ENCODE data around the gene TICAM1. TPM values are rescaled to one million over a fixed set of nuclear protein-coding genes. Genes with fewer than 3 reads are reported as not detected.
A peak's percentile ranks its signal among the peaks of the same experiment; 100 is the strongest.

Gene TICAM1
- total and polyA plus RNA-seq, 2 of the 13 experiments (the other 11 are each of a cell fraction or from before 2014, with no cell fraction given), result 0.33 to 0.95 TPM

DNA sequence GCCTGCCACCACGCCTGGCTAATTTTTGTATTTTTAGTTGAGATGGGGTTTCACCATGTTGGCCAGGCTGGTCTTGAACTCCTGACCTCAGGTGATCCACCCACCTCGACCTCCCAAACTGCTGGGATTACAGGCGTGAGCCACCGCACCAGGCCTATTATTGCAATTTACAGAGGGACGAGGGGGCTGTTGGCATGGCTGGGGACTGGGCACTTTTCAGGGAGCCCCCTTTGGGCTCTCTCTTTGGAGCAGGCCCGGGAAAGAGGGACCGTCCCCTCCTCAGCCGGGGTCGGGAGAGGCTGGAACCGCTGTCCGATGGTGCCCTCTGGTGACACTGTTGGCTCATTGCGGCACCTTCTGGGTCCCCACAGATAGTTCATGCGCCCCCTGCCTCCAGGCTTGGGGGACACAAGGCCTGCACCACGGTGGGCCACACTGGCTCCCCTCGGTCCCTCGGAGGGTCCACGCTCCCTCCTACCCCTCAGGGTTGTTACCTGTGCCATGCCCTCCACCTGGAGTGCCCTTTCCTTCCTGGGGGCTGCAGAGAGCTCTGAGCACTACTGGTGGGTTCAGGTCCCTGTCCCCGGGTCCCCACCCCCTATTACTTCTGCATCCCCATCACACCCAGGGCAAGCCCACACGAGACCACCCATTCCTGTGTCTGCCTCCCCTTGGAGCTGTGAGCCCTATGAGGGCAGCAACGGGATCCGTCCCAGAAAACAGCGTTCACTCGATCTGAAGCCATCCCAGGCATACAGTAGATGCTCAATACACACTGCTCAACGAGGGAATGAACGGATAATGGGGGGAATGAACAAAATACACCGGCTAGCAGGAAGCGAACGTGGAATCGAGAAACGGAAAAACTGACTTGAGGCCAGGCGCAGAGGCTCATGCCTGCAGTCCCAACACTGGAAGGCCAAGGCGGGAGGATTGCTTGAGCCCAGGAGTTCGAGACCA lies 27.5 kb downstream of the TICAM1 start (continued):
- TF ChIP-seq, protein P1, sequence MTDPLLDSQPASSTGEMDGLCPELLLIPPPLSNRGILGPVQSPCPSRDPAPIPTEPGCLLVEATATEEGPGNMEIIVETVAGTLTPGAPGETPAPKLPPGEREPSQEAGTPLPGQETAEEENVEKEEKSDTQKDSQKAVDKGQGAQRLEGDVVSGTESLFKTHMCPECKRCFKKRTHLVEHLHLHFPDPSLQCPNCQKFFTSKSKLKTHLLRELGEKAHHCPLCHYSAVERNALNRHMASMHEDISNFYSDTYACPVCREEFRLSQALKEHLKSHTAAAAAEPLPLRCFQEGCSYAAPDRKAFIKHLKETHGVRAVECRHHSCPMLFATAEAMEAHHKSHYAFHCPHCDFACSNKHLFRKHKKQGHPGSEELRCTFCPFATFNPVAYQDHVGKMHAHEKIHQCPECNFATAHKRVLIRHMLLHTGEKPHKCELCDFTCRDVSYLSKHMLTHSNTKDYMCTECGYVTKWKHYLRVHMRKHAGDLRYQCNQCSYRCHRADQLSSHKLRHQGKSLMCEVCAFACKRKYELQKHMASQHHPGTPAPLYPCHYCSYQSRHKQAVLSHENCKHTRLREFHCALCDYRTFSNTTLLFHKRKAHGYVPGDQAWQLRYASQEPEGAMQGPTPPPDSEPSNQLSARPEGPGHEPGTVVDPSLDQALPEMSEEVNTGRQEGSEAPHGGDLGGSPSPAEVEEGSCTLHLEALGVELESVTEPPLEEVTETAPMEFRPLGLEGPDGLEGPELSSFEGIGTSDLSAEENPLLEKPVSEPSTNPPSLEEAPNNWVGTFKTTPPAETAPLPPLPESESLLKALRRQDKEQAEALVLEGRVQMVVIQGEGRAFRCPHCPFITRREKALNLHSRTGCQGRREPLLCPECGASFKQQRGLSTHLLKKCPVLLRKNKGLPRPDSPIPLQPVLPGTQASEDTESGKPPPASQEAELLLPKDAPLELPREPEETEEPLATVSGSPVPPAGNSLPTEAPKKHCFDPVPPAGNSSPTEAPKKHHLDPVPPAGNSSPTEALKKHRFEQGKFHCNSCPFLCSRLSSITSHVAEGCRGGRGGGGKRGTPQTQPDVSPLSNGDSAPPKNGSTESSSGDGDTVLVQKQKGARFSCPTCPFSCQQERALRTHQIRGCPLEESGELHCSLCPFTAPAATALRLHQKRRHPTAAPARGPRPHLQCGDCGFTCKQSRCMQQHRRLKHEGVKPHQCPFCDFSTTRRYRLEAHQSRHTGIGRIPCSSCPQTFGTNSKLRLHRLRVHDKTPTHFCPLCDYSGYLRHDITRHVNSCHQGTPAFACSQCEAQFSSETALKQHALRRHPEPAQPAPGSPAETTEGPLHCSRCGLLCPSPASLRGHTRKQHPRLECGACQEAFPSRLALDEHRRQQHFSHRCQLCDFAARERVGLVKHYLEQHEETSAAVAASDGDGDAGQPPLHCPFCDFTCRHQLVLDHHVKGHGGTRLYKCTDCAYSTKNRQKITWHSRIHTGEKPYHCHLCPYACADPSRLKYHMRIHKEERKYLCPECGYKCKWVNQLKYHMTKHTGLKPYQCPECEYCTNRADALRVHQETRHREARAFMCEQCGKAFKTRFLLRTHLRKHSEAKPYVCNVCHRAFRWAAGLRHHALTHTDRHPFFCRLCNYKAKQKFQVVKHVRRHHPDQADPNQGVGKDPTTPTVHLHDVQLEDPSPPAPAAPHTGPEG (CRISPR knock-in tag; IDR thresholded peaks at IDR 0.05), result no peak
- TF ChIP-seq ZNF510 (CRISPR knock-in tag; IDR thresholded peaks at IDR 0.05; ENCODE audit: low read depth) (no peak), WIZ (CRISPR knock-in tag; IDR thresholded peaks at IDR 0.05) (no peak), MBNL3 (CRISPR knock-in tag; conservative IDR thresholded peaks at IDR 0.05) (no peak), ZNF674 (CRISPR knock-in tag; IDR thresholded peaks at IDR 0.05; ENCODE audit: low read depth) (no peak), NAIF1 (CRISPR knock-in tag; IDR thresholded peaks at IDR 0.05; ENCODE audit: borderline replicate concordance) (no peak), FOXA3 (CRISPR knock-in tag; IDR thresholded peaks at IDR 0.05) (0 out of 2 replicates have a peak, but pooled peaks have one; percentile 12), HNF4A (CRISPR knock-in tag; IDR thresholded peaks at IDR 0.05) (no peak), ZNF564 (CRISPR knock-in tag; IDR thresholded peaks at IDR 0.05) (no peak)
- TF ChIP-seq, protein P2, sequence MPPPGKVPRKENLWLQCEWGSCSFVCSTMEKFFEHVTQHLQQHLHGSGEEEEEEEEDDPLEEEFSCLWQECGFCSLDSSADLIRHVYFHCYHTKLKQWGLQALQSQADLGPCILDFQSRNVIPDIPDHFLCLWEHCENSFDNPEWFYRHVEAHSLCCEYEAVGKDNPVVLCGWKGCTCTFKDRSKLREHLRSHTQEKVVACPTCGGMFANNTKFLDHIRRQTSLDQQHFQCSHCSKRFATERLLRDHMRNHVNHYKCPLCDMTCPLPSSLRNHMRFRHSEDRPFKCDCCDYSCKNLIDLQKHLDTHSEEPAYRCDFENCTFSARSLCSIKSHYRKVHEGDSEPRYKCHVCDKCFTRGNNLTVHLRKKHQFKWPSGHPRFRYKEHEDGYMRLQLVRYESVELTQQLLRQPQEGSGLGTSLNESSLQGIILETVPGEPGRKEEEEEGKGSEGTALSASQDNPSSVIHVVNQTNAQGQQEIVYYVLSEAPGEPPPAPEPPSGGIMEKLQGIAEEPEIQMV (CRISPR knock-in tag; IDR thresholded peaks at IDR 0.05; ENCODE audit: low read depth), result no peak
- TF ChIP-seq, protein P3, sequence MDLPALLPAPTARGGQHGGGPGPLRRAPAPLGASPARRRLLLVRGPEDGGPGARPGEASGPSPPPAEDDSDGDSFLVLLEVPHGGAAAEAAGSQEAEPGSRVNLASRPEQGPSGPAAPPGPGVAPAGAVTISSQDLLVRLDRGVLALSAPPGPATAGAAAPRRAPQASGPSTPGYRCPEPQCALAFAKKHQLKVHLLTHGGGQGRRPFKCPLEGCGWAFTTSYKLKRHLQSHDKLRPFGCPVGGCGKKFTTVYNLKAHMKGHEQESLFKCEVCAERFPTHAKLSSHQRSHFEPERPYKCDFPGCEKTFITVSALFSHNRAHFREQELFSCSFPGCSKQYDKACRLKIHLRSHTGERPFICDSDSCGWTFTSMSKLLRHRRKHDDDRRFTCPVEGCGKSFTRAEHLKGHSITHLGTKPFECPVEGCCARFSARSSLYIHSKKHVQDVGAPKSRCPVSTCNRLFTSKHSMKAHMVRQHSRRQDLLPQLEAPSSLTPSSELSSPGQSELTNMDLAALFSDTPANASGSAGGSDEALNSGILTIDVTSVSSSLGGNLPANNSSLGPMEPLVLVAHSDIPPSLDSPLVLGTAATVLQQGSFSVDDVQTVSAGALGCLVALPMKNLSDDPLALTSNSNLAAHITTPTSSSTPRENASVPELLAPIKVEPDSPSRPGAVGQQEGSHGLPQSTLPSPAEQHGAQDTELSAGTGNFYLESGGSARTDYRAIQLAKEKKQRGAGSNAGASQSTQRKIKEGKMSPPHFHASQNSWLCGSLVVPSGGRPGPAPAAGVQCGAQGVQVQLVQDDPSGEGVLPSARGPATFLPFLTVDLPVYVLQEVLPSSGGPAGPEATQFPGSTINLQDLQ (CRISPR knock-in tag; IDR thresholded peaks at IDR 0.05), result no peak
- TF ChIP-seq, protein P4, sequence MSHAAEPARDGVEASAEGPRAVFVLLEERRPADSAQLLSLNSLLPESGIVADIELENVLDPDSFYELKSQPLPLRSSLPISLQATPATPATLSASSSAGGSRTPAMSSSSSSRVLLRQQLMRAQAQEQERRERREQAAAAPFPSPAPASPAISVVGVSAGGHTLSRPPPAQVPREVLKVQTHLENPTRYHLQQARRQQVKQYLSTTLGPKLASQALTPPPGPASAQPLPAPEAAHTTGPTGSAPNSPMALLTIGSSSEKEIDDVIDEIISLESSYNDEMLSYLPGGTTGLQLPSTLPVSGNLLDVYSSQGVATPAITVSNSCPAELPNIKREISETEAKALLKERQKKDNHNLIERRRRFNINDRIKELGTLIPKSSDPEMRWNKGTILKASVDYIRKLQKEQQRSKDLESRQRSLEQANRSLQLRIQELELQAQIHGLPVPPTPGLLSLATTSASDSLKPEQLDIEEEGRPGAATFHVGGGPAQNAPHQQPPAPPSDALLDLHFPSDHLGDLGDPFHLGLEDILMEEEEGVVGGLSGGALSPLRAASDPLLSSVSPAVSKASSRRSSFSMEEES (CRISPR knock-in tag; IDR thresholded peaks at IDR 0.05), result no peak
- TF ChIP-seq, protein P5, sequence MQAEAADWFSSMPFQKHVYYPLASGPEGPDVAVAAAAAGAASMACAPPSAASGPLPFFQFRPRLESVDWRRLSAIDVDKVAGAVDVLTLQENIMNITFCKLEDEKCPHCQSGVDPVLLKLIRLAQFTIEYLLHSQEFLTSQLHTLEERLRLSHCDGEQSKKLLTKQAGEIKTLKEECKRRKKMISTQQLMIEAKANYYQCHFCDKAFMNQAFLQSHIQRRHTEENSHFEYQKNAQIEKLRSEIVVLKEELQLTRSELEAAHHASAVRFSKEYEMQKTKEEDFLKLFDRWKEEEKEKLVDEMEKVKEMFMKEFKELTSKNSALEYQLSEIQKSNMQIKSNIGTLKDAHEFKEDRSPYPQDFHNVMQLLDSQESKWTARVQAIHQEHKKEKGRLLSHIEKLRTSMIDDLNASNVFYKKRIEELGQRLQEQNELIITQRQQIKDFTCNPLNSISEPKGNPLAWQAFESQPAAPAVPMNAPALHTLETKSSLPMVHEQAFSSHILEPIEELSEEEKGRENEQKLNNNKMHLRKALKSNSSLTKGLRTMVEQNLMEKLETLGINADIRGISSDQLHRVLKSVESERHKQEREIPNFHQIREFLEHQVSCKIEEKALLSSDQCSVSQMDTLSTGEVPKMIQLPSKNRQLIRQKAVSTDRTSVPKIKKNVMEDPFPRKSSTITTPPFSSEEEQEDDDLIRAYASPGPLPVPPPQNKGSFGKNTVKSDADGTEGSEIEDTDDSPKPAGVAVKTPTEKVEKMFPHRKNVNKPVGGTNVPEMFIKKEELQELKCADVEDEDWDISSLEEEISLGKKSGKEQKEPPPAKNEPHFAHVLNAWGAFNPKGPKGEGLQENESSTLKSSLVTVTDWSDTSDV (CRISPR knock-in tag; IDR thresholded peaks at IDR 0.05), result no peak

Data from HepG2 (cell line).